CD4-positive, alpha-beta T cell treated with Interleukin-6 at 100 ng/mL for 8 hours (primary cell): ENCODE results near the gene ZNF628.

Experiments used
- DNase-seq: peaks from one replicate; pipeline ENCODE4 v3.0.0-alpha.2; 2020; ENCODE audit warnings: mixed read lengths, low spot score

ZNF628 gene

DNA sequence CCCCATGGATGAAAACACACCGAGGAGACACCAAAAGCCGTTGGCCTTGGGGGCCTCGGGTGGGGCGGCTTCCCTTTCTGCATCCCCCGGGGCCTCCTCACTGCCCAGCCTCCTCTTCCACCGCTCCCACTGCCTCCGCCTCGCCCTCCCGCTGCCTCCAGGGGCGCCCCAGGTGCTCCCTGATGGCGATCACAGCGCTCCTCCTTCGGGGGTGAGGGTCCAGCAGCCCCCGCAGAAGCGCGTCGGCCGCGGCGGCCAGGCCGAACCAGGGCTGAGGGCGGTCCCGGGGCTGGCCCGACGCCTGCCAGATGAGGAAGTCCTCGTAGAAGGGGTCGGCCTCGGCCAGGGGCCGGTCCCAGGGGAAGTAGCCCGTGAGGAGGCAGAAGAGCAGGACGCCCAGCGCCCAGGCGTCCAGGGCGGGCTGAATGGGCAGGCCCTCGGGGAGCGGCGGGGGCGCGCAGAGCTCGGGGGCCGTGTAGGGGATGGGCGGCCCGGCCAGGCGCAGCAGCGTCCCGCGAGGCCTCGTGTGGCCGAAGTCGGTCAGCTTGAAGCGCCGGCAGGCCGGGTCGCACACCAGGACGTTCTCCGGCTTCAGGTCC, 53.3 kb downstream of the ZNF628 start:
- no peak for DNase-seq

DNA sequence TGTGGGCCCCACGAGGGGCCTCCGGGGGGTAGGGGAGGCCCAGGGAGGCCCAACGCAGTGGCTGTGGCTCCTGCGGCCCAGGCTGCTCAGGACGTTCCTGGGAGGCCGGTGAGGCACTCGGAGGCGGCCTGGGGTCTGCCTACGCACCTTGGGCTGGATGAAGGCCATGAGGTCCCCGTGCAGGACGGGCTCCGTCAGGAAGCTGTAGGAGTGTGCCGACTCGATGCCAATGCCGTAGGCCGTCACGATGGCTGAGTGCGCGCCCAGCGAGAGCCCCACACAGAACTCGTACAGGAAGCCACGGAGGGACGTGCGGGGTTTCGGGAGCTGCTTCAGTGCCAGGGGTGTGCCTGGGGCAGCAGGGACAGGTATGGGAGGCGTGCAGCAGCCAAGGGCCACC, 54.6 kb downstream of the ZNF628 start:
- DNase-seq = no peak
